Smooth muscle cell (in vitro differentiated cells): ENCODE results near the gene ANKRD12. TPM values are rescaled to one million over a fixed set of nuclear protein-coding genes. Genes with fewer than 3 reads are reported as not detected.

Experiments
- DNase-seq: peaks from one replicate; lab custom pipeline; 2025; ENCODE audit not compliant: unreplicated experiment; lab: John Stamatoyannopoulos, UW
- H2AFZ ChIP-seq: fragments of 200-600 bp; sonication (generic); 2 replicates; pipeline ENCODE4 v1.6.0; 2016; ENCODE audit warnings: antibody characterized with exemption, low read depth, mild to moderate bottlenecking
- H3F3A ChIP-seq: fragments of 200-600 bp; sonication (generic); 2 replicates; pipeline ENCODE4 v1.6.0; 2017; ENCODE audit warnings: antibody characterized with exemption, low read depth
- H3K27ac ChIP-seq: fragments of 200-600 bp; sonication (generic); 2 replicates; pipeline ENCODE4 v1.5.1; 2016; ENCODE audit warnings: low read depth, mild to moderate bottlenecking
- H3K27me3 ChIP-seq: fragments of 200-600 bp; sonication (generic); 2 replicates; pipeline ENCODE4 v1.6.1; 2016; ENCODE audit warnings: low read depth, mild to moderate bottlenecking
- H3K36me3 ChIP-seq: fragments of 200-600 bp; sonication (generic); 2 replicates; pipeline ENCODE4 v1.5.1; 2016; ENCODE audit warnings: low read depth
- H3K4me1 ChIP-seq: fragments of 200-600 bp; sonication (generic); 2 replicates; pipeline ENCODE4 v1.5.1; 2016; ENCODE audit warnings: low read depth
- H3K4me2 ChIP-seq: fragments of 200-600 bp; sonication (generic); 2 replicates; pipeline ENCODE4 v1.6.0; 2016; ENCODE audit warnings: mild to moderate bottlenecking
- H3K4me3 ChIP-seq: fragments of 200-600 bp; sonication (generic); 2 replicates; pipeline ENCODE4 v1.5.1; 2016; ENCODE audit warnings: mild to moderate bottlenecking
- H3K79me2 ChIP-seq: fragments of 200-600 bp; sonication (generic); 2 replicates; pipeline ENCODE4 v1.6.0; 2016; ENCODE audit warnings: low read depth, mild to moderate bottlenecking
- H3K9ac ChIP-seq: fragments of 200-600 bp; sonication (generic); 2 replicates; pipeline ENCODE4 v1.6.0; 2016; ENCODE audit warnings: low read depth
- H3K9me3 ChIP-seq: fragments of 200-600 bp; sonication (generic); replicated peaks from 2 replicates; pipeline ENCODE4 v1.5.1; 2016; ENCODE audit warnings: low read depth
- H4K20me1 ChIP-seq: fragments of 200-600 bp; sonication (generic); 2 replicates; pipeline ENCODE4 v1.6.0; 2016; ENCODE audit warnings: low read depth
- CTCF ChIP-seq: fragments of 200-600 bp; sonication (generic); IDR thresholded peaks from 2 replicates; pipeline ENCODE4 v1.5.1; 2017; ENCODE audit warnings: borderline replicate concordance, mild to moderate bottlenecking, antibody characterized with exemption; ENCODE audit not compliant: insufficient read depth, poor library complexity, severe bottlenecking
- WGBS: methylation state at CpG from one replicate; pipeline ENCODE4 v1.1.7; 2016; ENCODE audit warnings: low lambda C conversion rate; 5-methylcytosine and 5-hydroxymethylcytosine counted together
- polyA plus RNA-seq: library from polyadenylated mRNA; unstranded; fragments of >200 nt; fragmentation: Nextera tagmentation; extraction: Ambion mirVana; gene quantifications from 2 replicates; pipeline ENCODE4 v1.2.1, GENCODE V29; 2016
- small RNA-seq: library from RNA; depleted of rRNA; stranded (forward); fragments of <200 nt; gene quantifications from one replicate; pipeline ENCODE3, GENCODE V24; 2014
- total RNA-seq: library from RNA; depleted of rRNA; stranded (reverse); fragments of >200 nt; gene quantifications from 2 replicates; pipeline ENCODE4 v1.2.3, GENCODE V29; 2014

Gene ANKRD12
- total and polyA plus RNA-seq, 2 experiments from 2014 or later = 28.8 to 43.7 TPM

- 2% methylated on average over 25 of the region's 67 CpGs for WGBS
- Histone ChIP-seq H3K4me2 (peak within 1 kb of the TSS; percentile 86), H3K9me3 (no peaks in the 10 kb centered on the region), H3K4me3 (peak within 1 kb of the TSS; percentile 94), H4K20me1 (peaks cover 22% of the 10 kb centered on the region), H3F3A (no peaks in the 10 kb centered on the region), H3K4me1 (peaks cover 5% of the 10 kb centered on the region), H3K79me2 (peaks cover 45% of the 10 kb centered on the region), H3K27me3 (no peaks in the 10 kb centered on the region), H2AFZ (peak within 1 kb of the TSS; percentile 96), H3K27ac (peak within 1 kb of the TSS; percentile 63), H3K36me3 (peaks cover 8% of the 10 kb centered on the region), H3K9ac (peak within 1 kb of the TSS; percentile 88)
- DNase-seq = peak; percentile 96
- peak; percentile 38 for TF ChIP-seq CTCF
Observed at GRCh38 chr18:9334329-9334972, 197.9 kb downstream of the ANKRD12 start, which contains the start of gene TWSG1. Gene TWSG1, plus strand, starts transcription at chr18:9334773. Its CDS starts 2,457 bp downstream, at chr18:9337230.

- Histone ChIP-seq H3K36me3 (peaks cover 8% of the 10 kb centered on the region), H3K27me3 (no peaks in the 10 kb centered on the region), H3F3A (no peaks in the 10 kb centered on the region), H4K20me1 (peaks cover 25% of the 10 kb centered on the region), H3K9ac (peak overlapping the region; percentile 88), H3K9me3 (no peaks in the 10 kb centered on the region), H3K27ac (peak overlapping the region; percentile 47), H3K4me1 (peaks cover 5% of the 10 kb centered on the region), H2AFZ (peak overlapping the region; percentile 88), H3K4me2 (peak overlapping the region; percentile 86), H3K79me2 (peaks cover 50% of the 10 kb centered on the region), H3K4me3 (peak overlapping the region; percentile 94)
- WGBS = 5% methylated on average over 40 of the region's 55 CpGs
- no peak for TF ChIP-seq CTCF
- no peak for DNase-seq
Observed at GRCh38 chr18:9334973-9335696, 198.6 kb downstream of the ANKRD12 start.

Small RNA genes lying within 50 kb of the gene (small RNA-seq; reads per million reads assigned to genes)
- gene RF00019 = not detected

Other genes with a start within 250 kb of the ANKRD12 start
- 117 and 131 TPM in 2 replicates for gene NDUFV2, start 34.1 kb upstream of the ANKRD12 start, total RNA-seq
- 153 and 200 TPM in 2 replicates for gene NDUFV2, start 34.1 kb upstream of the ANKRD12 start, polyA plus RNA-seq
- gene TWSG1, start 198.0 kb downstream of the ANKRD12 start, total RNA-seq = 104 and 148 TPM in 2 replicates
- gene TWSG1, start 198.0 kb downstream of the ANKRD12 start, polyA plus RNA-seq = 49.9 and 71.4 TPM in 2 replicates